Measurements from ENCODE around the gene FRMD8. TPM values are rescaled to one million over a fixed set of nuclear protein-coding genes. Genes with fewer than 3 reads are reported as not detected.

The FRMD8 gene
- total RNA-seq, 1 experiment from 2014 or later = 22.7 TPM

- H4K91ac ChIP-seq (ENCODE audit: insufficient read length, low read depth, low read length) = no peak overlapping the region
- H2AFZ ChIP-seq (ENCODE audit: low read length) = no peak overlapping the region
- H2BK120ac ChIP-seq (ENCODE audit: low read depth, low read length, poor library complexity, severe bottlenecking) = no peak overlapping the region
- WGBS (ENCODE audit: extremely low coverage, insufficient read length, low lambda C conversion rate) = no CpG with 5 or more reads among the region's 10 CpGs
- H3T11ph ChIP-seq (ENCODE audit: low read length) = no peak overlapping the region
- H3K27me3 ChIP-seq (ENCODE audit: insufficient read depth, low read length) = peaks cover 31% of the 10 kb centered on the region
- peaks cover 89% of the 10 kb centered on the region for H3K27me3 Mint-ChIP-seq (ENCODE audit: low read depth)
- H3K4me1 Mint-ChIP-seq = peaks cover 13 to 18% of the 10 kb centered on the region in 2 experiments
- no peak overlapping the region for H2BK5ac ChIP-seq (ENCODE audit: insufficient read length, low read length)
- H4K8ac ChIP-seq (replicated peaks; ENCODE audit: insufficient read length, low read depth, low read length) = no peak overlapping the region
- no peak for DNase-seq
- no peaks in the 10 kb centered on the region for H3K79me2 ChIP-seq (ENCODE audit: insufficient read depth, low read length)
- TF ChIP-seq CTCF (conservative IDR thresholded peaks at IDR 0.05) = no peak
- no peaks in the 10 kb centered on the region for H4K20me1 ChIP-seq (ENCODE audit: control insufficient read depth, insufficient read depth, insufficient read length)
- H3K14ac ChIP-seq (ENCODE audit: insufficient read depth, low read length) = no peak overlapping the region
- no peak overlapping the region for H3K27ac ChIP-seq (ENCODE audit: insufficient read length, low read depth, low read length)
- H3K4me3 Mint-ChIP-seq = peak overlapping the region in 1 of 2 experiments; percentile 72; a peak in 1 of 5 replicates
- H2BK15ac ChIP-seq (ENCODE audit: low read depth, low read length) = no peak overlapping the region
- H3K4me1 ChIP-seq (ENCODE audit: insufficient read depth, low read length) = no peaks in the 10 kb centered on the region
- H2BK12ac ChIP-seq (ENCODE audit: insufficient read length, low read depth, low read length) = no peak overlapping the region
- H3K23ac ChIP-seq (ENCODE audit: insufficient read length, low read depth, low read length) = no peak overlapping the region
- no peak overlapping the region for H3K27ac Mint-ChIP-seq
- no peak overlapping the region for H2BK20ac ChIP-seq (ENCODE audit: low read depth, low read length, poor library complexity, severe bottlenecking)
- H3K18ac ChIP-seq (ENCODE audit: insufficient read length, low read depth, low read length) = no peak overlapping the region
- H3K56ac ChIP-seq (ENCODE audit: insufficient read length, low read depth, low read length) = no peak overlapping the region
- H3K9me3 Mint-ChIP-seq = peaks cover 24 to 37% of the 10 kb centered on the region in 2 experiments
- peaks cover 2 to 3% (median 2%) of the 10 kb centered on the region in 3 experiments; a peak in 5 of 7 replicates for H3K36me3 Mint-ChIP-seq (ENCODE audit: insufficient read depth in 1 of 3, low read depth in 3 of 3)
- H3K4ac ChIP-seq (ENCODE audit: low read depth, low read length) = no peak overlapping the region
- H2AK5ac ChIP-seq (ENCODE audit: insufficient read length, low read length) = no peak overlapping the region
- peaks cover 4% of the 10 kb centered on the region for H3K23me2 ChIP-seq (ENCODE audit: insufficient read length, low read depth, low read length, poor library complexity, severe bottlenecking)
- no peak overlapping the region for H4K5ac ChIP-seq (ENCODE audit: insufficient read length, low read depth, low read length)
- peak overlapping the region; percentile 53 for H3K4me2 ChIP-seq (ENCODE audit: insufficient read depth, insufficient read length, low read length)
- no peaks in the 10 kb centered on the region for H3K9me3 ChIP-seq (ENCODE audit: control insufficient read depth, low read depth, low read length)
- H3K9ac ChIP-seq (ENCODE audit: extremely low read depth, insufficient read length, low read length) = no peak overlapping the region
- H3K79me1 ChIP-seq (ENCODE audit: insufficient read depth, low read depth, low read length, poor library complexity, severe bottlenecking) = no peaks in the 10 kb centered on the region
Measured at GRCh38 chr11:65454311-65454695, 67.9 kb downstream of the FRMD8 start.

All from H9 (cell line).